ENCODE results near the gene C4orf50. TPM values are rescaled to one million over a fixed set of nuclear protein-coding genes. Genes with fewer than 3 reads are reported as not detected.

The C4orf50 gene
- total RNA-seq, 4 donors from 2014 or later, result under 0.01 to 0.19 (median 0.09) TPM; not detected in 1

DNA sequence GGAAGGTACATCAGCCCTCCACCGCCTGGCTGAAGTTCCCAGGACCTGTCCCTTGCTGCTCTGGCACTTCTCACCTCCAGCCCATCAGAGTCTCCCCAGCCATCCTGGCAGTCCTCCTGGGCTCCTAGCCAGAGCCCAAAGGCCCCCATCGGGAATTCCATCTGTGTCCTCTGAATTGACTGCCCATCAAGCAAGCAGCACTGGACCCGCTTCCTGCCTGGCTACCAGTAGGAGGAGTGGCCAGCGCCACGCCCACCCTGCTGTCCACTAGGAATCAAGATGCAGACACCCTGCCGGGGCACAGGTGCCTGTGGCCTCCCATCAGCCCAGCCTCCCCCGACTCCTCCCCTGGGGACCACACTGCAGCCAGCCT lies 47.2 kb downstream of the C4orf50 start:
- no peak for DNase-seq (ENCODE audit: low spot score)
- TF ChIP-seq, protein P1, sequence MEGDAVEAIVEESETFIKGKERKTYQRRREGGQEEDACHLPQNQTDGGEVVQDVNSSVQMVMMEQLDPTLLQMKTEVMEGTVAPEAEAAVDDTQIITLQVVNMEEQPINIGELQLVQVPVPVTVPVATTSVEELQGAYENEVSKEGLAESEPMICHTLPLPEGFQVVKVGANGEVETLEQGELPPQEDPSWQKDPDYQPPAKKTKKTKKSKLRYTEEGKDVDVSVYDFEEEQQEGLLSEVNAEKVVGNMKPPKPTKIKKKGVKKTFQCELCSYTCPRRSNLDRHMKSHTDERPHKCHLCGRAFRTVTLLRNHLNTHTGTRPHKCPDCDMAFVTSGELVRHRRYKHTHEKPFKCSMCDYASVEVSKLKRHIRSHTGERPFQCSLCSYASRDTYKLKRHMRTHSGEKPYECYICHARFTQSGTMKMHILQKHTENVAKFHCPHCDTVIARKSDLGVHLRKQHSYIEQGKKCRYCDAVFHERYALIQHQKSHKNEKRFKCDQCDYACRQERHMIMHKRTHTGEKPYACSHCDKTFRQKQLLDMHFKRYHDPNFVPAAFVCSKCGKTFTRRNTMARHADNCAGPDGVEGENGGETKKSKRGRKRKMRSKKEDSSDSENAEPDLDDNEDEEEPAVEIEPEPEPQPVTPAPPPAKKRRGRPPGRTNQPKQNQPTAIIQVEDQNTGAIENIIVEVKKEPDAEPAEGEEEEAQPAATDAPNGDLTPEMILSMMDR (IDR thresholded peaks at IDR 0.05), result no peak

DNA sequence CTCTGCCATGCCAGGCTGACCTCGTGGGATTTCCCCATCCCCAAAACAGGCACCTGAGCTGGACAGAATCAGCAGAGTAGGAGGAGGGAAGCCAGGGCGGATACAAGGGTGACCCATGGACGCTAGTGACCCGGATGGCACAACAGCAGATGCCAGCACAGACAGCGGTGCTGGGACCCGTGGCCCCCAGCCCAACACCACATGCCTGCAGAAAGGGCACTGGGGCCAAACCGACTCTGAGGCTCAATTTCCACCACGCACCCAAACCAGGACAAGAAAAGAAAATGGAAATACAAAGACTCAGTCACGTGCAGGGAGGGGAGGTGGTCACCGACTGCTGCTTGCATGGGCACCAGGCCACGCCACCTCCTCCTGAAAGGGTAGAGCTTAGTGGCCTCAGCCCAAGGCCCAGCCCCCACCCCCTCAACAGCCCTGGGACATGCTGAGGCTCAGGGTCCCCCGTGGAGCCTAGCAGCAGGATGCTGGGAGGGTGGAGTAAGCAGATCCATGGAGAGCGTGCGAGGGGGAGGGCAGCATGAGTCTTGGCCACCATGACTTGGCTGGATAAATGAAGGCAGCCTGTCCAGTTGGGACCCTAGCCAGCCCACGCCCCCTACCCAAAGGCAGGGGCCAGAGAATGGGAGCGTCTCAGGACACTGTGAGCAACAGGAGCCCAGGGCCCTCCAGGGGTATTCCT lies 47.7 kb downstream of the C4orf50 start:
- DNase-seq (ENCODE audit: low spot score) (no peak), ATAC-seq (ENCODE audit: low FRiP score) (no peak)
- TF ChIP-seq, protein P1 (IDR thresholded peaks at IDR 0.05), result no peak

More for the DNA sequence above, 47.2 kb downstream of the C4orf50 start:
- no peak for ATAC-seq (ENCODE audit: low FRiP score)

DNA sequence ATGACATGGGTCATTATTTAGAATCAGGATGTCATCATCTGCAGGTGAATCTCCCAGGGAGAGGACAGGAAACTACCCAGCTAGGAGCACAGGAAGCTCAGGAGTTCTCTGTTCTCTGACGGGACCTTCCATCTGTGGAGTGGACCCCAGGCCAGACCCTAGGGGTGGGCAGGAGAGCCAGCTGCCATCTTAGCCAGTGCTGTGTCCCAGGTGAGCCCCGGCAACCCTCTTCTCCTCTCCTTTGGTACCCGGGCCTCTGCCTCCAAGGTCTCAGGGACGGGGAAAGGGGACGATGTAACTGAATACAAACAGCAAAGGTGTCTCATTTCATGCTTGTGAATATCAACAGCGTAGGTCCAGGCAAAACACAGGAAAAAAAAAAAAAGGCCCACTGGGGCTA lies 48.5 kb downstream of the C4orf50 start:
- TF ChIP-seq, protein P1 (IDR thresholded peaks at IDR 0.05), result no peak
- no peak for ATAC-seq (ENCODE audit: low FRiP score)
- no peak for DNase-seq (ENCODE audit: low spot score)

DNA sequence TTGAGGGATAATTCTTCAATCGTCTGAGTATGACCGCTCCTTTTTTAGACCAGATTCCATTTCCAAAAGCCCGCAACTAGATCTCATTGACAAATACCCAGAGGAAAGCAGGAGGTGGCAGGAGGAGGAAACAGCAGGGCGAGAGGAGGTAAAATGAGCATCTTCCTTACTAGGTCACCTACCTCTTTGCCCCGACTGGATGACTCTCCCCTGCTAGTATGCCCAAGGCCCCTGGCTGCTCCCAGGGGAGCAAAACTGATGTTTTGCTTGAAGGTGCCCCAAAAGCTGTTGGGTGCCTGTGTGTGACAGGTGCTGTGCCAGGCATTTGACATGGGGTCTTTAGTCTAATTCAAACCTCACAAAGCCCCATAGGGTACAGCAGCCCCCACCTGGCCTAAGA lies 48.9 kb downstream of the C4orf50 start:
- no peak for ATAC-seq (ENCODE audit: low FRiP score)
- TF ChIP-seq, protein P1 (IDR thresholded peaks at IDR 0.05), result no peak
- DNase-seq (ENCODE audit: low spot score), result no peak

DNA sequence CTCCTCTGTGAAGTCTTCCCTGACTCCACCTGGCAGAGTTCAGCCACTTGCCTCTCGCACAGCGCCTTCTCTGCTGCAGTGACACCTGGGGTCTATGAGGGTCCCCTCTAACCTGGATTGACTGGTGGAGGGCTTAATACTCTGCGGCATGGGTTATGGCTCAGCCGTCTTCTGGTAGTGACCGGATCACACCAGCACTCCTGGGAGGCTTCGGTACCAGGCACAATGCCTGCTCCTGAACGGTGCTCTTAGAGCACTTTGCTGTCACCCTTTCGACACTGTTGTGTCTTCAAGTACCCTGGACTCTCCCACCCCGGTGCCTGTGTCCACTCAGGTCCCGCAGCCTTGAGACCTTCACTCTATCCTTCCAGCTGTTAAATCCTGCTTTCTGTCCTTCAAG lies 50.0 kb downstream of the C4orf50 start:
- no peak for ATAC-seq (ENCODE audit: low FRiP score)
- DNase-seq (ENCODE audit: low spot score), result no peak
- TF ChIP-seq, protein P1 (IDR thresholded peaks at IDR 0.05), result no peak

DNA sequence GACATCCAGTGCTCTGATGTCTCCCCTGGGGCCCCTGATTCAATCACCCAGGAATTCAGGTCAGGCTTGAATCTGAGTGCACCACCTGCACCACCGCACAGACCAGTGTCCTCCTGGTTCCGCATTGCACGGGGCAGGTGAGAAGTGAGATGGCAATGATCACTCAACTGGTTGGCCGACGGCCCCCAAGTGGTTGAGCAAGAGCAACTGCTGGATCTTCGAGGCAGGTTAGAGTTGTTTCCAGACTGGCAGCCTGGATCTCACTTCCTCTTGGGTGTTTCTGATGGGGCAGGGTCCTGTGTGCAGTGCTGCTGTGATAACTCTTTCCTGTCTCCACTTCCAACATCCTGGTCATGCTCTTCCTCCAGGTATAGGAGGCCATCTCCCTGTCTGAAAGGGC lies 50.4 kb downstream of the C4orf50 start:
- TF ChIP-seq, protein P1 (IDR thresholded peaks at IDR 0.05), result no peak
- DNase-seq (ENCODE audit: low spot score), result no peak
- ATAC-seq (ENCODE audit: low FRiP score), result no peak

DNA sequence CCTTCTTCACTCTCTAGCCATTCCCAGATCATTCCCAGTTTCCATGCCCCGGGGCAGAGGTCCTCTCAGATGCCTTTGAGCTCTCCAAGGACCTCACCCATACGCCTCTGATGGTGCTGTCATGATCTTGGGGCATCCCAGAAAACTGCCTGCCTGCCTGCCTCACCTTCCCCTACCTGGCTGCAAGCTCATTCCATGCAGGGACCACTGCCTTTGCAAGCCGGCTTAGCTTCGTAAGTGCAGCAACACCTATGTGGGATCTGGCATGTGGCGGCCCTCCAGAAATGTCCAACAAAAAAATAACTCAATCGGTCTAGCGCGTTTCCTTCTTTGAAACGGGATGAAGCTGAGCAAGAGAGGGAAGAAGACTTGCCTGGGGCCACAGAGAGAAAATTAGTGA lies 53.0 kb downstream of the C4orf50 start:
- TF ChIP-seq, protein P1 (IDR thresholded peaks at IDR 0.05), result no peak
- DNase-seq (ENCODE audit: low spot score) (no peak), ATAC-seq (ENCODE audit: low FRiP score) (no peak)
